Natural killer cell (primary cell): ENCODE measurements around the gene RRAD. TPM values are rescaled to one million over a fixed set of nuclear protein-coding genes. Genes with fewer than 3 reads are reported as not detected.

ENCODE experiments used
- ATAC-seq, 3 donors: fragments of 150-1000 bp in 2 of 3; fragments of 200-7000 bp in 1 of 3; cut with Tn5 transposase; 1 replicate in 1 of 3; 2 replicates in 2 of 3; pipeline ENCODE4 v1.10.0; 2021; ENCODE audit warnings: mild to moderate bottlenecking in 2 of 3, moderate library complexity in 2 of 3
- DNase-seq, 2 donors: peaks; one replicate each; pipeline versions ENCODE4 v3.0.0 to v3.0.0-alpha.2; 2013 to 2021; ENCODE audit warnings: mixed read lengths in 1 of 2
- H3K27ac ChIP-seq: one replicate; pipeline ENCODE4 v1.5.1; 2013; ENCODE audit warnings: mild to moderate bottlenecking, low read length
- H3K27me3 ChIP-seq: one replicate; pipeline ENCODE4 v1.6.1; 2013; ENCODE audit warnings: low read length; ENCODE audit not compliant: control insufficient read depth, insufficient read depth
- H3K36me3 ChIP-seq: one replicate; pipeline ENCODE4 v1.6.1; 2013; ENCODE audit warnings: low read length; ENCODE audit not compliant: control insufficient read depth, insufficient read depth
- H3K4me1 ChIP-seq: one replicate; pipeline ENCODE4 v1.6.1; 2013; ENCODE audit warnings: low read length; ENCODE audit not compliant: control insufficient read depth, insufficient read depth
- H3K4me3 ChIP-seq: one replicate; pipeline ENCODE4 v1.5.1; 2013; ENCODE audit warnings: low read length
- H3K9me3 ChIP-seq: one replicate; pipeline ENCODE4 v1.6.1; 2013; ENCODE audit warnings: low read length; ENCODE audit not compliant: control insufficient read depth, insufficient read depth
- H3K27ac Mint-ChIP-seq, 2 donors: one replicate each; pipeline ENCODE4 v1.8.0; 2022; ENCODE audit warnings: mild to moderate bottlenecking in 2 of 2, mixed read lengths in 2 of 2, moderate library complexity in 1 of 2
- H3K27me3 Mint-ChIP-seq, 2 donors: one replicate each; pipeline ENCODE4 v1.8.0; 2022; ENCODE audit warnings: low read depth in 2 of 2, mixed read lengths in 2 of 2
- H3K36me3 Mint-ChIP-seq: one replicate; pipeline ENCODE4 v1.8.0; 2022; ENCODE audit warnings: mixed read lengths
- H3K4me1 Mint-ChIP-seq, 2 donors: one replicate each; pipeline ENCODE4 v1.8.0; 2022; ENCODE audit warnings: mixed read lengths in 2 of 2
- H3K4me3 Mint-ChIP-seq: one replicate; pipeline ENCODE4 v1.8.0; 2022; ENCODE audit warnings: mild to moderate bottlenecking, moderate library complexity, mixed read lengths
- H3K9me3 Mint-ChIP-seq, 2 donors: one replicate each; pipeline ENCODE4 v1.8.0; 2022; ENCODE audit warnings: mixed read lengths in 2 of 2
- CTCF ChIP-seq: fragments of 200-600 bp; IDR thresholded peaks from one replicate; pipeline ENCODE4 v1.8.0; 2022; ENCODE audit warnings: antibody characterized with exemption
- WGBS: methylation state at CpG from one replicate; pipeline ENCODE4 v1.1.7; 2013; ENCODE audit warnings: missing lambda C conversion rate; ENCODE audit not compliant: insufficient coverage; 5-methylcytosine and 5-hydroxymethylcytosine counted together
- intact Hi-C: fragments of 100-400 bp; cut with micrococcal nuclease; formaldehyde crosslinking; loops from one replicate; pipeline ENCODE4 v1.14.2; 2022
- total RNA-seq, 4 donors: library from RNA; stranded (reverse); fragments of 120-200 nt in 1 of 4; gene quantifications; one replicate each; pipeline versions ENCODE4 v1.2.3 to v1.2.4, GENCODE V29; 2013 to 2022

The RRAD gene
- total RNA-seq, 3 donors from 2014 or later (not counting 1 experiment from before 2014, with no cell fraction given): 1.8 to 4.5 (median 2.8) TPM

- no peaks in the 10 kb centered on the region for H3K27me3 ChIP-seq
- H3K4me1 ChIP-seq: no peaks in the 10 kb centered on the region
- intact Hi-C loops: no loop called here
Measured at GRCh38 chr16:66914541-66914940, 10.8 kb downstream of the RRAD start.

DNA sequence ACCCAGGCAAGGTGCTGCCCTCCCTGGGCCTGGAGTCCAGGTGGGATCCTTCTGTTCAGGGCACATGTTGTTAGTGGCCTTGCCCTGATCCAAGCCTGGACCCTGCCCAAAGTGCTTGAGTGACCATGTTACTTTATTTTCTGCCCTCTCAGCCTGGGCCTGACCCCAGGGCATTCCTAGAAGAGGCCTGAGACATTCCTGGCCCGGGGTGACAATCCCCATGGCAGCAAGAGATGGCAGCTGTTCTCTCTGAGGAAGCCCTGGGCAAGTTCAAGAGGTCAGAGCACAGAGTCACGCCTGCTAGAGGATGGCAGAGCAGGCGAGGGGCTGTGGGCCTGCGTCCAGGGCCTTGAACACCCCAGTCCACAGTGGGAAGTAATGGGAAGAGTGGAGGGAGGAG, 11.6 kb downstream of the RRAD start:
- DNase-seq: no peak
- WGBS: 80% methylated on average over 4 of the region's 4 CpGs
- no peak for TF ChIP-seq CTCF
- Mint-ChIP-seq H3K36me3 (no peaks in the 10 kb centered on the region), H3K27me3 (peaks cover 0 to 3% of the 10 kb centered on the region in 2 donors), H3K27ac (no peak overlapping the region), H3K9me3 (no peaks in the 10 kb centered on the region), H3K4me1 (no peaks in the 10 kb centered on the region), H3K4me3 (no peak overlapping the region)
- H3K27ac ChIP-seq: no peak overlapping the region
- H3K9me3 ChIP-seq: no peaks in the 10 kb centered on the region
- no peaks in the 10 kb centered on the region for H3K36me3 ChIP-seq
- H3K27me3 ChIP-seq: no peaks in the 10 kb centered on the region
- no peak for ATAC-seq
- H3K4me1 ChIP-seq: no peaks in the 10 kb centered on the region
- no peak overlapping the region for H3K4me3 ChIP-seq
- intact Hi-C loops: no loop called here

More at GRCh38 chr16:66914541-66914940, 10.8 kb downstream of the RRAD start:
- Mint-ChIP-seq H3K4me1 (no peaks in the 10 kb centered on the region), H3K36me3 (no peaks in the 10 kb centered on the region), H3K4me3 (no peak overlapping the region), H3K9me3 (no peaks in the 10 kb centered on the region), H3K27ac (no peak overlapping the region), H3K27me3 (peaks cover 0 to 6% of the 10 kb centered on the region in 2 donors)
- WGBS: over 99% methylated on average over 7 of the region's 7 CpGs
- Histone ChIP-seq H3K36me3 (no peaks in the 10 kb centered on the region), H3K9me3 (no peaks in the 10 kb centered on the region), H3K4me3 (no peak overlapping the region), H3K27ac (no peak overlapping the region)
- ATAC-seq (no peak), DNase-seq (no peak)
- TF ChIP-seq CTCF: no peak

- no peaks in the 10 kb centered on the region for H3K4me1 ChIP-seq
- no peaks in the 10 kb centered on the region for H3K9me3 ChIP-seq
- H3K9me3 Mint-ChIP-seq: no peaks in the 10 kb centered on the region
- WGBS: 54% methylated on average over 10 of the region's 10 CpGs
- no peaks in the 10 kb centered on the region for H3K36me3 ChIP-seq
- TF ChIP-seq CTCF: no peak
- H3K4me3 ChIP-seq: no peak overlapping the region
- H3K36me3 Mint-ChIP-seq: no peaks in the 10 kb centered on the region
- no peaks in the 10 kb centered on the region for H3K27me3 ChIP-seq
- H3K27me3 Mint-ChIP-seq: peaks cover 0 to 3% of the 10 kb centered on the region in 2 donors
- H3K27ac Mint-ChIP-seq: no peak overlapping the region
- intact Hi-C loops: no loop called here
- H3K4me3 Mint-ChIP-seq: no peak overlapping the region
- ATAC-seq (no peak), DNase-seq (no peak)
- no peaks in the 10 kb centered on the region for H3K4me1 Mint-ChIP-seq
- H3K27ac ChIP-seq: no peak overlapping the region
Measured at GRCh38 chr16:66913081-66913480, 12.3 kb downstream of the RRAD start.

GRCh38 chr16:66911801-66912200, 13.5 kb downstream of the RRAD start:
- no peak for ATAC-seq
- H3K27ac ChIP-seq: no peak overlapping the region
- Mint-ChIP-seq H3K27me3 (peaks cover 0 to 3% of the 10 kb centered on the region in 2 donors), H3K27ac (no peak overlapping the region), H3K4me3 (no peak overlapping the region), H3K36me3 (no peaks in the 10 kb centered on the region), H3K4me1 (no peaks in the 10 kb centered on the region), H3K9me3 (no peaks in the 10 kb centered on the region)
- WGBS: 92% methylated on average over 8 of the region's 8 CpGs
- no peaks in the 10 kb centered on the region for H3K4me1 ChIP-seq
- no peak for TF ChIP-seq CTCF
- DNase-seq: no peak
- intact Hi-C loops: no loop called here
- H3K27me3 ChIP-seq: no peaks in the 10 kb centered on the region
- no peak overlapping the region for H3K4me3 ChIP-seq
- H3K36me3 ChIP-seq: no peaks in the 10 kb centered on the region
- H3K9me3 ChIP-seq: no peaks in the 10 kb centered on the region
